ENCODE measurements around the gene TSPAN9. TPM values are rescaled to one million over a fixed set of nuclear protein-coding genes. Genes with fewer than 3 reads are reported as not detected.

TSPAN9 gene
- total RNA-seq, 1 donor from 2014 or later = 40.9 TPM

DNA sequence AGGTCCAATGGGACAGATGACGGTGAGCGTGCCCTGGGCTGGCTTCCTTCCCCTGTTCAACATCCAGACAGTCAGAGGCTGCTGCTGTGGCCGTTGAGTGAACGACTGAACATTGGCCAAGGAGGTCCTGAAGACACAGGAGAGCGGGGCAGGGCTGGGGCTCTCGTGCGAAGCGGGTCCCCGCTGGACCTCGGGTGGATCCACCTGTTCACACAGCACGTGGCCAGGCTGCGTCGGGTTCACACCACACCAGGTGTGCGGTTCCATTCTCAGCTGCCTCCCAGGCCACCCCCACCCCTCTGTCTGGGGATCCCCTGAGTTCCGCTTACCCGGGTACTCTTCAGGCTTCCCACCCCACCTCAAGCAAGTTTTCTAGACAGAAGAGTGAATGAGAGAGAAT lies 214.8 kb downstream of the TSPAN9 start:
- Histone ChIP-seq H3K9ac (ENCODE audit: low read length) (no peak overlapping the region), H3K4me2 (ENCODE audit: low read length) (no peak overlapping the region), H3K4me3 (ENCODE audit: insufficient read depth, low read depth, low read length) (no peak overlapping the region), H3K9me3 (ENCODE audit: insufficient read depth, low read depth, low read length) (no peaks in the 10 kb centered on the region), H3K36me3 (ENCODE audit: insufficient read depth, low read length) (no peaks in the 10 kb centered on the region), H3K27ac (ENCODE audit: low read depth, low read length) (no peak overlapping the region), H3K27me3 (ENCODE audit: insufficient read depth, low read length) (no peaks in the 10 kb centered on the region), H3K79me2 (ENCODE audit: insufficient read depth, low read length) (no peaks in the 10 kb centered on the region), H4K20me1 (ENCODE audit: insufficient read depth, low read length) (no peaks in the 10 kb centered on the region), H3K4me1 (ENCODE audit: insufficient read depth, low read length) (peaks cover 6% of the 10 kb centered on the region), H2AFZ (ENCODE audit: low read depth, low read length) (no peak overlapping the region)
- Mint-ChIP-seq H3K4me3 (ENCODE audit: unreplicated experiment) (no peak overlapping the region), H3K36me3 (ENCODE audit: low read depth, unreplicated experiment) (peaks cover 2% of the 10 kb centered on the region), H3K27me3 (ENCODE audit: low read depth, unreplicated experiment) (peaks cover 51% of the 10 kb centered on the region), H3K27ac (ENCODE audit: unreplicated experiment) (no peak overlapping the region), H3K4me1 (ENCODE audit: low read depth, unreplicated experiment) (peaks cover 2% of the 10 kb centered on the region), H3K9me3 (ENCODE audit: unreplicated experiment) (no peaks in the 10 kb centered on the region)
- DNase-seq (ENCODE audit: low read depth) (no peak), FAIRE-seq (no peak)
- no peak for TF ChIP-seq EZH2 (IDR thresholded peaks at IDR 0.05; ENCODE audit: insufficient read depth, low read length)
- TF ChIP-seq, protein P1, sequence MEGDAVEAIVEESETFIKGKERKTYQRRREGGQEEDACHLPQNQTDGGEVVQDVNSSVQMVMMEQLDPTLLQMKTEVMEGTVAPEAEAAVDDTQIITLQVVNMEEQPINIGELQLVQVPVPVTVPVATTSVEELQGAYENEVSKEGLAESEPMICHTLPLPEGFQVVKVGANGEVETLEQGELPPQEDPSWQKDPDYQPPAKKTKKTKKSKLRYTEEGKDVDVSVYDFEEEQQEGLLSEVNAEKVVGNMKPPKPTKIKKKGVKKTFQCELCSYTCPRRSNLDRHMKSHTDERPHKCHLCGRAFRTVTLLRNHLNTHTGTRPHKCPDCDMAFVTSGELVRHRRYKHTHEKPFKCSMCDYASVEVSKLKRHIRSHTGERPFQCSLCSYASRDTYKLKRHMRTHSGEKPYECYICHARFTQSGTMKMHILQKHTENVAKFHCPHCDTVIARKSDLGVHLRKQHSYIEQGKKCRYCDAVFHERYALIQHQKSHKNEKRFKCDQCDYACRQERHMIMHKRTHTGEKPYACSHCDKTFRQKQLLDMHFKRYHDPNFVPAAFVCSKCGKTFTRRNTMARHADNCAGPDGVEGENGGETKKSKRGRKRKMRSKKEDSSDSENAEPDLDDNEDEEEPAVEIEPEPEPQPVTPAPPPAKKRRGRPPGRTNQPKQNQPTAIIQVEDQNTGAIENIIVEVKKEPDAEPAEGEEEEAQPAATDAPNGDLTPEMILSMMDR (IDR thresholded peaks at IDR 0.05; ENCODE audit: insufficient read depth, low read depth, low read length) = no peak

DNA sequence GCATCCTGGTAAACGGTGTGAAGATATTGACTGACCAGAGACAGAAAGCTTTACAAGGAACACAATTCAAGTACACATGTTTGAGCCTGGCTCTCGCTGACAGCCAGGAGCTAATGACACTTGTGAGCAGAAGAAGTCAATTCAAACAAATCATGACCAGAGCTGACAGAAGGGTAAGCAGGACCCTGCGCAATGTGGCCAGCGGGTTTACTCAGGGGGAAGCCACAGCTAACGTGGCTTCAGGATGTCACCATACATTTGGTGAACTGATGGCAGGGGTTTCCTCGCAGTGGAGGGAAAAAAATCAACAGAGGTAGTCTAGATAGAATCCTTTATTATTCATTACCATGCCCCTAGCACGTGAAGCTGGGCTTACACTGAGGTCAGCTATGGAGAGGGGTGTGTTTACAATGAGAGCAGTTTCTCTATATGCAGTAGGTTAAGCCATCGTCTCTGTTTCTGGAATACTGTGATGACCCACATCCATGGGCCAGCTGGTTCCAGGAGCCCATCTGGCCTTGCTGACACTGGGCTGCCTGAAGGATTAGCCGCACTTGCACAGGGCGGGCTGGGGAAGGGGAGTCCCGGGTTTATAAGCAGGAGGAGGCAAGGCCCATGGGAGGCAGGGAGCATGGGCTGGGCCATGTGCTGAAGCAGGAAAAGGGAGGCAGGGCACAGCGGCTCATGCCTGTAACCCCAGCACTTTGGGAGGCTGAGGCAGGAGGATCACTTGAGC lies 215.7 kb downstream of the TSPAN9 start:
- no peak for DNase-seq (ENCODE audit: low read depth)
- H3K27me3 ChIP-seq (ENCODE audit: insufficient read depth, low read length) = no peaks in the 10 kb centered on the region
- H3K4me2 ChIP-seq (ENCODE audit: low read length) = no peak overlapping the region
- H3K4me3 ChIP-seq (ENCODE audit: insufficient read depth, low read depth, low read length) = no peak overlapping the region
- no peak overlapping the region for H3K27ac ChIP-seq (ENCODE audit: low read depth, low read length)
- peaks cover 6% of the 10 kb centered on the region for H3K4me1 ChIP-seq (ENCODE audit: insufficient read depth, low read length)
- H4K20me1 ChIP-seq (ENCODE audit: insufficient read depth, low read length) = no peaks in the 10 kb centered on the region
- Mint-ChIP-seq H3K4me1 (ENCODE audit: low read depth, unreplicated experiment) (peaks cover 2% of the 10 kb centered on the region), H3K9me3 (ENCODE audit: unreplicated experiment) (no peaks in the 10 kb centered on the region), H3K36me3 (ENCODE audit: low read depth, unreplicated experiment) (peaks cover 2% of the 10 kb centered on the region), H3K27ac (ENCODE audit: unreplicated experiment) (no peak overlapping the region), H3K27me3 (ENCODE audit: low read depth, unreplicated experiment) (peaks cover 52% of the 10 kb centered on the region), H3K4me3 (ENCODE audit: unreplicated experiment) (no peak overlapping the region)
- H3K9ac ChIP-seq (ENCODE audit: low read length) = no peak overlapping the region
- no peak overlapping the region for H2AFZ ChIP-seq (ENCODE audit: low read depth, low read length)
- no peak for FAIRE-seq
- no peak for TF ChIP-seq EZH2 (IDR thresholded peaks at IDR 0.05; ENCODE audit: insufficient read depth, low read length)
- TF ChIP-seq, protein P1 (IDR thresholded peaks at IDR 0.05; ENCODE audit: insufficient read depth, low read depth, low read length) = no peak
- H3K79me2 ChIP-seq (ENCODE audit: insufficient read depth, low read length) = no peaks in the 10 kb centered on the region
- no peaks in the 10 kb centered on the region for H3K9me3 ChIP-seq (ENCODE audit: insufficient read depth, low read depth, low read length)
- H3K36me3 ChIP-seq (ENCODE audit: insufficient read depth, low read length) = no peaks in the 10 kb centered on the region
